ENCODE results near the gene SUCLA2.

Gene SUCLA2

DNA sequence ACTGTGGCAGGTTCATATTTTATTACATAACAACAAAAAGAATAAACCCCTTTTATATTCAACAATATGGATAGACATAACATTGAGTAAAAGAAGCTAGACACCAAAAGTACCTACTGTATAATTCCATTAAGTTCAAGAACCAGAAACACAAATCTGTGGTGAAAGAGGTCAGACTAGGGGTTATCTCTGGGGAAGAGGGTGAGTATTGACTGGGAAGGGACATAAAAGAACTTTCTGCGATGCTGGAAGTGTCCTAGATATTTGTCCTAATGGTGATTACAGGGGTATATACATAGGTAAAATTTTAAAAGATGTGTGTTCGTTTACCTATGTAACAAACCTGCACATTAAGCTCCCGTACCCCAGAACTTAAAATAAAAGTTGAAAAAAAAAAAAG lies 103.0 kb downstream of the SUCLA2 start:
- no peak for DNase-seq

DNA sequence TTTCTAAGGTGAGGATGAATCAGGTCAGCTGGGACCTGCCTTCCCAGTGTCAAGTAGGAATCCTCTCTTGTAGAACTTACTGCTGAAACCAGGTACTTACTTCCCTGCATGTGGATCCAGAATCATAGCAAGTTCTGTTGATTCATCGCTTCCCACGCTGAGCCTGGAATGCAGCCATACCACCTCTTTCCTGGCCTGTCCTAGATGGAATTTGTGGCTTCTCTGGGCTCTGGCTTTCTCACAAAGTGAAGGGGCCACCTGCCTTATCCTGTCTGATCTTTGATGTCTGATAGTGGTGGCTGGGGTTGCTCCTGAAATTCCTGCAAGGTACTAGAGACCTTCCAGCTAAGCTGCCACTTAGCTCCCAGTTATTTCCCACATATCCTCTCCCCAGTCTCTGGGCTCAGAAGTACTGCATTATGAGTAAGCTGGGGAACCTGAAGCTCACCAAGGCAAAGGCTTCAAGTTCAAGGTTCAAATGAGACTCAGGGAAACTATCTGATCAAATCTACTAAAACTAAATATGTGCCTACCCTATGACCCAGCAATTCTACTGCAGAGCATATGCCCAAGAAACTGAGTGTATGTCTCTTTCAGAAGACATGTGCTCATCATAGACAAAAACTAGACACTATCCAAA lies 103.5 kb downstream of the SUCLA2 start:
- no peak for DNase-seq

DNA sequence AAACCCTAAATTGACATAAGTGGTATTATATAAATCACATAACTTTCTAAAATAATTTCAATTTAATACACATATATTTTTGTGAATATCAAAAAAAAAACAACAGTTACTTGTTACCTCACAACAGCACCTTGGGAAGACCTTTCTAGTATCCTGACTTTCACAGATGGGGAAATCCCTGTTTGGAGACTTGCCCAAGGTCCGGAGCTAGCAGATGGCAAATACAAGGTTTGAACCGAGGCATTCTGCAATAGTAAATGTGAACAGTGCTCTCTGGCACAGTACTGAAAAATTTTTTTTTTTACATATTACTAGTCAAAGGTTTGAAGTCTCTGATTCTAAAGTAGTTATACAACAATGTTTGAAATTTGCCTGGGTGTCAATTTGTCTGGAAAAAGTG lies 104.5 kb downstream of the SUCLA2 start:
- no peak for DNase-seq

DNA sequence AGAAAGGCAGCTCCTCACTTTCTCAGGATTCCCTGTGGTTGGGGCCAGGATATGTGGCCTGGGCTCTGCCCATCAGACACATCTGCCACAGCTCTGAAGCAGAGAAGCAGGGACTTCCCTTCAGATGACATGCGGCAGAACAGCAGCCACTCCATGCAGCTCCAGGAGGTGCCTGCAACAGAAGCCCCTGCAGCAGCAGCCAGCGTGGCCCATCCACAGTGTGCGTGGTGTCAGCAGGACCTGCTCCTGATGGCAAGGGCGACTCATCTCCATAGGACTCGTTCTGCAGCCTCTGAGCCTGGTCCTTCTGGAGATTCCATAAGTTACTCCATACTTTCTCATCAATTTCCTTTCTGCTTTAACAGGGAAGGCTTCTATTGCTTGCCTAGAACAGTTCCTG lies 105.0 kb downstream of the SUCLA2 start:
- no peak for DNase-seq

DNA sequence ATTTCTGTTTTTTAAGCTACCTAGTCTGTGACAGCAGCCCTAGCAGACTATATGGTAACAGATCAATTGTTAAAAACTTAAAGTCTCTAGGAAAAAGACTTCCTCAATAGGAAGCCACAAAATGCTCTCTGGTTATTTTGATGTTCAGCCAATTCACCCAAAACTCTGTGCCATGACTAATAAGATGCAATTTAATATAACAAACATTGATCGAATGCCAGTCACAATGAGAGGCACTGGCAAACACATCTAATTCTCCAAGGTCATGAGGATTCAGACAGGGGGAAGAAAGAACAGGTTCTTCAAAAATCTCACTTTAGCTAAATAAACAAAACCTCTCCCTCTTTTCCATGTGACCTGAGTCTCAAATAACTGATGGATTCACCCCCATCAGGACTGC lies 107.5 kb downstream of the SUCLA2 start:
- DNase-seq = no peak

All from activated CD4-positive, alpha-beta T cell treated with anti-CD3 and anti-CD28 coated beads for 4 hours (primary cell).